Limb (tissue), 2 donors: ENCODE results near the gene OGDH.

Source experiments
- DNase-seq, 2 donors: peaks; one replicate each; pipeline ENCODE4 v3.0.0-alpha.2; 2016; ENCODE audit errors: extremely low spot score in 2 of 2

OGDH gene

DNA sequence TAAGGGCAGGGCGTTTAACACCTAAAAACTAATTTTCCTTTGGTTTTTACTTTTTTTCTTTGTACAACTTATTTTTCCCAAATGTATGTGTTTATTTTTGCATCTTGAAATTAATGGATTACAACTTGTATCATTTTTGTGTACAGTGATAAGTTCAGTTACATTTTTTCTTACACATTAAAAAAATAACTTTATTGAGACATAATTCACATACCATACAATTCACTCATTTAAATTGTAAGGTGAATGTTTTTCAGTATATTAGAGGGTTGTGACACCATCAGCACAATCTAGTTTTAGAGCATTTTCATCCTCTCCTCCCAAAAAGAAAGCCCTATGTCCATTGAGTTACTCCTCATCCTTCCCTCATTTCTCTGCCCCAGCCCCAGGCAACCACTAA lies 11.6 kb downstream of the OGDH start:
- no peak for DNase-seq

- no peak for DNase-seq
Measured at GRCh38 chr7:44618753-44619152, 12.3 kb downstream of the OGDH start.

- DNase-seq, result no peak
Measured at GRCh38 chr7:44621034-44621749, 14.8 kb downstream of the OGDH start.

DNA sequence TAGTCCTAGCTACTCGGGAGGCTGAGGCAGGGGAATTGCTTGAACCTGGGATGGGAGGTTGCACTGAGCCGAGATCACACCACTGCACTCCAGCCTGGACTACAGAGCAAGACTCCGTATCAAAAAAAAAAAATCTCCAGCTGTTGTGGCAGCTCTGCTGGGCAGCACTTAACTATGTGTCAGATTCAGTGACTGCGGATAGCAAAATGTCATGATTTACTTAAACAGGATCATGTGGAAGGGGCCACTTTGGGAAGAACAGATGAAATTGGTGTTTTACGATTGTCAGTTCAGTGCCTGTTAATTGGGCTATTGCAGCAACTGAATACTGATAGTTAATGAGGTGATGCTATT lies 15.3 kb downstream of the OGDH start:
- DNase-seq, result no peak

DNA sequence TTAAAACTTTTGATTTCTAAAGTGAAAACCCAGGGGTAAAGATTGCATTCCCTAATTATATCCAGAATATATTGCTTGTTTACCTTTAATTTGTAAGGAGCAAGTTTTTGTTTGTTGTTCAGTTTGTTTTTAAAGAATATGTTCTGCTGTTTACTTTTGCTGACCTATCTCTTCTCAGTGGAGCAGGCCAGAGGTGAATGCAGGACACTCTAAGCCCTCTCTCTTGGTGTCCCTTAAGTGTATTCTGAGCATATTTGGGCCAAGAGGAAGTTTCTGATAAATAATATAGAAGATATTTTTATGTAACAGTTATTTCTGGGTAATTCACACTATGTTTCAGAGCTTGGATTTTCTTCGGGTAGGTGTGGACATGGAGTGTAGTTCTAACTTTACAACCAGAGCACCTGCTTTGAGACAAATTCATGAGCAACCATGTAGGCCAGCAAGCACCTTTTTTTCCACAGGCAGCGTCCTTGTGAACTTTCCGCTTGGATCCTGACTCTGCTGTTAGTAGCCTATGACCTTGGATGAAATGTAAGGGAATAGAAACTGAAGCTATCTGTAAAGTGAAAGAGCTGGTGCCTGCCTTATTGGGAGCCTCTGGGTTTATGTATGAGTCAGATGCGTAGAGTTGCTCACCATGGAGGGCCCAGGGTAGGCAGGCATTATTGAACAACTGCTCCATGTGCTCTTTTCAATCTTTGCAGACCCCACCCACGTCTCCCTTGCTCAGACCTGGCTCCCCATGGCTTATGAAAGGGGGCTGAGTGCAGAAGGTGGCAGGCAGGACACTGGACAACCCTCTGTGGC lies 16.1 kb downstream of the OGDH start:
- no peak for DNase-seq

GRCh38 chr7:44624318-44624717 lies 17.9 kb downstream of the OGDH start:
- no peak for DNase-seq

GRCh38 chr7:44625526-44626471 lies 19.4 kb downstream of the OGDH start:
- no peak for DNase-seq

DNA sequence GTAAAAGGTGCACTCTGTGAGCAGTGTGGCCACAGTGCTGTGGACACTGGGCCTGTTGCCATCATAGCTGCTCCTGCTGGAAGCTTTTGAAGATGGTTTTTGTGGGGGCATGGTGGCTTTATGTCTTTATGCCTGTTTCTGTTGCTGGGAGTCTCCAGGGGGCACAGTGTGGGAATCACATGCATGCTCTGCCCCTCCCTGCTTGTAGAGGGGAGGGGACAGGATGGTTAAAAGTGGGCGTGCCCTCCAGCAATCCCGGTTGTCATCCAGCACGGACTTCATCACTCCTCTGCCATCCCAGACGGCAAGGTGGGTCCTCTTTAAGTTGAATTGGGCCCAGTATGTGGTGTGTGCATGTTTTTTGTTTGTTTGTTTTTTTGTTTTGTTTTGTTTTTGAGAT lies 20.2 kb downstream of the OGDH start:
- no peak for DNase-seq

DNA sequence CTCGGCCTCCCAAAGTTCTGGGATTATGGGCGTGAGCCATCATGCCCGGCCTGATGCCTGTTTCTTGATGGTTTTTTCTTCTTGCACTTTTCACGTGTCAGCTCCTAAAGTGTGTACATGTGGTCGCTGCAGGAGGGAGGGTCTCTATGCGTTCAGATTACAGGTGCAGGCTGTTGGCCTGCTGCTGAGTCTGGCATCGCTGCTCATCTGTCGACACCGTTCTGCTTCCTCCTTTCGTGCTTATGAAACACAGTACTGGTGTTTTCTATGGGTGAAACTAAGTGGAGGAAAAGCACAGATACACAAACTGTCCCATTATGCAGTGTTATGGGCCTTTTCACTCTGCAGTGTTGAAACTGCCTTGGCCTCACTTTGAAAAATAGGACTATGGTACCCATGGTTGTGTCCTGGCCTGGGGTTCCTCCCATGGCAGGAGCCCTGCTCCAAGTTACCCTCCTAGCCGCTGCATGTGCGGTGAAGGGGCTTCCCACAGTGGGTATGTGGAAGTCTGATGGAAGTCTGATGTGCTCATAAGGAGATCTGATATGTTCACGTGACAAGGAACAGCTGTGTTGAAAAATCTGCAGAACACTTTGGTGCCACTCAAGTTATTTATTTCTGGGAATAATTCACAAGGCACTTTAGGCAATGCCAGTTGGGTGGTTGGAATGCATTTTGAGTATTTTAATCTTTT lies 23.5 kb downstream of the OGDH start:
- no peak for DNase-seq

DNA sequence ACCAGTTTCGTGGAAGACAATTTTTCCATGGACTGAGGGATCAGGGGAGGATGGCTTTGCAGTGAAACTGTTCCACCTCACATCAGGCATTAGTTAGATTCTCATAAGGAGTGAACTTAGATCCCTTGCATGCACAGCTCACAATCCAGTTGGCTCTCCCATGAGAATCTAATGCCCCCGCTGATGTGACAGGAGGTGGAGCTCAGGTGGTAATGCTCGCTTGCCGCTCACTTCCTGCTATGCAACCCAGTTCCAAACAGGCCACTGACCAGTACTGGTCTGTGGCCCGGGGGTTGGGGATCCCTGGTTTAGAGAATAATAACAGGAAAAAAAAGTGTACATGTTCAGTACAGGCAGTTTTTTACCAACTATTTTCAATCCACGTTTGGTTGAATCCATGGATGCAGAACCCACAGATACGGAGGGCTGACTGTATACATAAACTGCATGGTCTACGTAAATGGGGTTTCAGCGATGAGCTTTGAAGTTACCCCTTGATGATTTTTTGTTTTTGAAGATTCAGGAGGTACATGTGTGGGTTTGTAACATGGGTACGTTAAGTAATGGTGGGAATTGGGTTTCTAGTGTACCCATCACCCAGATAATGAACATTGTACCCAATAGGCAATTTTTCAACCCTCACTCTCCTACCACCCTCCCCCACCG lies 24.5 kb downstream of the OGDH start:
- DNase-seq, result no peak

DNA sequence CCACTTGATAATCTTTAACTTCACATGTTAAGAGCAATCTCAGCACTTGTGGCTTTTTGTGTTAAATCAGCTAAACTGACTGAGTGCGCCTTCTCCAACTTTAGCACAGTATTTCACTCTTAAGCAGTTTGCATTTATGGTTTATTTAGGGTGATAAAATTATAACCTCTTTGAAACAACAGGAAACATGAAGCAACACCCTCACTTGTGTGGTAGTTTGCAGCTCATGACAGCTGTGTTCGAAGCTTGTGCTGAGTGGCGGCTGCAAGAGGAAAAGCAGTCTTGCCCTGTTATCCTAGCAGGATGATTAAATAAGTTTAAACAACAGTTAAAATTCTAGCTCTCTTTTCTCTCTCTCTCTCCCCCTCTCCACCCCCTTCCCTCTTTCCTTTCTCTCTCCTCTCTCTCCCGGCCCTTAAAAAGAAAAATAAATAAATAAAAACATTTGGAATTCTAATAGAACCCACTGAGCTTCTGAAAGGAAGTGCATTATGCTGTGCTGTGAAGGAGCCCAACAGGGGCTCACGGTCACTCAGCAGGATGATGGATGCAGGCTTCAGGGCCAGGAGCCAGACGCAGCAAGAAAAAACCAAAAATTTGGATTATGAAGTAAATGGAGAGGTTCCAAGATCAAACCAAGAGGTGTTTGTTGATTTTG lies 25.2 kb downstream of the OGDH start:
- DNase-seq, result no peak

GRCh38 chr7:44632196-44632595 lies 25.8 kb downstream of the OGDH start:
- no peak for DNase-seq

GRCh38 chr7:44633254-44634186 lies 27.1 kb downstream of the OGDH start:
- peak in 1 of 2 donors; percentile 58 for DNase-seq

DNA sequence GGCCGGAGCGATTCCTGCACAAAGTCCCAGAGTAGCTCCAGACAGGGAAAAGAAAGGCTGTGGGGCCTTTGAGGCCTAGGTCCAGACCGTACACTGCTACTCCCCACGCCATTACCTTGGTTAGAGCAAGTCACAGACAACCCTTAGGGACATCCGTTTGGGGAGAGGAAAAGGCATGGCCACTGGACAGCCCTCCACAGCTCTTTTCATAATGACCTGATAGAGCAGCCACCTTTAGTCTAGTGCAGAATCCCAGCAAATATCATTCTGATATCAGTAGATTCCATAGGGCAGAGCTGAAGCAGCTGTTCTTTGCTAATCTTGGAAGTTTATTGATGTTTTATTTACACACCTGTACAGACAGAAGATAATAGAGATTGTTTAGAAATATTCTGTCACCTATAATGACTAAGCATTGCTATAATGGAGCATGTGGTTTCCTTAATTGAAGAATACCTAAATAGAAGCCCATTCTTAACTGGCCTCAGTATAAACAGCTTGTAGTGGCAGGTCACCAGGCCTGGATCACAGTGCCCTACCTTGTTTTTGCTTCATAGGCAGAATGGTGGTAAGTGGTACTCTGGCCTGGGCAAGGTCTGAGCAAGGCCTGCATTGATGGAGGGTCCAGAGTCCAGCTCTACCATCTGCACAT lies 27.9 kb downstream of the OGDH start:
- no peak for DNase-seq

- DNase-seq, result peak in 1 of 2 donors; percentile 35
Measured at GRCh38 chr7:44634839-44635591, 28.6 kb downstream of the OGDH start.

GRCh38 chr7:44636041-44636584 lies 29.7 kb downstream of the OGDH start:
- DNase-seq, result no peak

DNA sequence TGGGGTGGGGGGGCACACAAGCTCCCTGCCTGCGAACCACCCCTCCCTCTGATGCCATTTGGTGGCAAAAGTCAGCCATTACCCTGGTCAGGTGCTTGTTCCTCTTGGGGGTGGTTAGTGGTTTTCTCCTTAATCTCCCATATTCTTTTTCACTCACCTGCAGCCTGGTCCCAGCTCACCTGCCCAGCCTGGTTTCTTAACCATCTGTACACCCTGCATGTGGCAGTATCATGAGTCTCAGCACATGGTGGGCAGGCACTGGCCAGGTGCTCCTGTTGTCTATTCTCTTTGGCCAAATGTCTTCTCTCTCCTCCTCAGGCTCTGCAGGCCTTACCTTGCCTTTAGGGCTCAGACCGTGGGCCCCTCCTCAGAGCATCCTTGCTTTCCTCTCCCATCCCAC lies 30.5 kb downstream of the OGDH start:
- no peak for DNase-seq
